Keratinocyte (primary cell): ENCODE results near the gene ZNF41. TPM values are rescaled to one million over a fixed set of nuclear protein-coding genes. Genes with fewer than 3 reads are reported as not detected.

Experiments
- DNase-seq: peaks from one replicate; pipeline ENCODE4 v3.0.0-alpha.2; 2011; ENCODE audit warnings: low read depth, missing footprints, low spot score
- FAIRE-seq: peaks from 2 replicates; lab custom pipeline; 2011; peaks lifted over from hg19 to GRCh38; lab: Jason Lieb, UNC
- H2AFZ ChIP-seq: 2 replicates; pipeline ENCODE4 v1.6.0; 2012; ENCODE audit warnings: low read length, control low read depth, inconsistent platforms; ENCODE audit not compliant: control insufficient read depth
- H3K27ac ChIP-seq: 2 replicates; pipeline ENCODE4 v1.5.1; 2011; ENCODE audit warnings: low read length; ENCODE audit not compliant: control insufficient read depth, insufficient read depth
- H3K27me3 ChIP-seq: 3 replicates; pipeline ENCODE4 v1.6.0; 2011; ENCODE audit warnings: low read length; ENCODE audit not compliant: control insufficient read depth, insufficient read depth; ENCODE audit errors: extremely low read depth
- H3K36me3 ChIP-seq, 2 experiments: 2 replicates in 1 of 2; 3 replicates in 1 of 2; pipeline ENCODE4 v1.5.1; 2011; ENCODE audit warnings: low read length in 2 of 2, mild to moderate bottlenecking in 1 of 2; ENCODE audit not compliant: control insufficient read depth in 2 of 2, insufficient read depth in 2 of 2; ENCODE audit errors: extremely low read depth in 1 of 2
- H3K4me1 ChIP-seq: 3 replicates; pipeline ENCODE4 v1.5.1; 2011; ENCODE audit warnings: low read length; ENCODE audit not compliant: control insufficient read depth, insufficient read depth; ENCODE audit errors: extremely low read depth
- H3K4me2 ChIP-seq: 3 replicates; pipeline ENCODE4 v1.6.0; 2011; ENCODE audit warnings: low read depth, low read length; ENCODE audit not compliant: control insufficient read depth, insufficient read depth; ENCODE audit errors: extremely low read depth
- H3K4me3 ChIP-seq, 3 experiments: fragments of 200-600 bp in 1 of 3; sonication (generic) in 1 of 3; 2 replicates in 2 of 3; 3 replicates in 1 of 3; pipeline ENCODE4 v1.5.1; 2011 to 2016; ENCODE audit warnings: low read length in 3 of 3, mild to moderate bottlenecking in 3 of 3, control low read depth in 2 of 3, inconsistent platforms in 1 of 3, low read depth in 1 of 3, mixed read lengths in 1 of 3, mixed run types in 1 of 3, moderate library complexity in 1 of 3; ENCODE audit not compliant: control insufficient read depth in 2 of 3, insufficient read depth in 2 of 3; ENCODE audit errors: extremely low read depth in 1 of 3
- H3K79me2 ChIP-seq: 2 replicates; pipeline ENCODE4 v1.6.0; 2012; ENCODE audit warnings: low read length; ENCODE audit not compliant: control insufficient read depth, insufficient read depth
- H3K9ac ChIP-seq: 3 replicates; pipeline ENCODE4 v1.6.0; 2011; ENCODE audit warnings: low read length; ENCODE audit not compliant: control insufficient read depth, insufficient read depth; ENCODE audit errors: extremely low read depth
- H3K9me1 ChIP-seq: 3 replicates; pipeline ENCODE4 v1.6.0; 2011; ENCODE audit warnings: low read length; ENCODE audit not compliant: control insufficient read depth, insufficient read depth; ENCODE audit errors: extremely low read depth
- H3K9me3 ChIP-seq: 2 replicates; pipeline ENCODE4 v1.5.1; 2012; ENCODE audit warnings: low read depth, low read length; ENCODE audit not compliant: control insufficient read depth
- H4K20me1 ChIP-seq: 3 replicates; pipeline ENCODE4 v1.6.0; 2011; ENCODE audit warnings: low read length; ENCODE audit not compliant: control insufficient read depth, insufficient read depth; ENCODE audit errors: extremely low read depth
- CTCF ChIP-seq, 3 experiments: IDR thresholded peaks in 1 of 3; conservative IDR thresholded peaks in 1 of 3; optimal IDR thresholded peaks in 1 of 3; 2 replicates in 2 of 3; 3 replicates in 1 of 3; pipeline versions ENCODE3 to v1.5.1; 2011; ENCODE audit warnings: low read length in 3 of 3, mild to moderate bottlenecking in 3 of 3, moderate library complexity in 2 of 3, control low read depth in 1 of 3, inconsistent platforms in 1 of 3; ENCODE audit not compliant: insufficient read depth in 2 of 3; ENCODE audit errors: extremely low read depth in 1 of 3
- EZH2 ChIP-seq: IDR thresholded peaks from one replicate; pipeline ENCODE4 v1.6.1; 2012; ENCODE audit warnings: inconsistent platforms, mild to moderate bottlenecking, low read length, moderate library complexity
- dilution Hi-C: fragments of 300-500 bp; cut with MboI; formaldehyde crosslinking; loops from one replicate; pipeline ENCODE4 v1.7.0; 2020; ENCODE audit warnings: low sequenced_read_pairs; ENCODE audit not compliant: extremely low pct_ligation_motif_present
- polyA plus RNA-seq, 5 experiments: library from polyadenylated mRNA; depleted of rRNA in 3 of 5; stranded (reverse) in 3 of 5; stranded (forward) in 1 of 5; unstranded in 1 of 5; fragments of >200 nt; gene quantifications; 1 replicate in 1 of 5; 2 replicates in 3 of 5; 3 replicates in 1 of 5; pipeline versions ENCODE4 v1.2.1 to v1.2.3, GENCODE V29; 2011 to 2012; ENCODE audit warnings: missing spikeins in 2 of 5, low read depth in 1 of 5, low replicate concordance in 1 of 5

The ZNF41 gene
- polyA plus RNA-seq, 1 donor (not counting 4 experiments of a cell fraction or from before 2014, with no cell fraction given): 5.0 TPM

GRCh38 chrX:47481160-47481559, 1.9 kb downstream of the ZNF41 start:
- H4K20me1 ChIP-seq: no peaks in the 10 kb centered on the region
- H3K27me3 ChIP-seq: no peaks in the 10 kb centered on the region
- H3K4me3 ChIP-seq: no peak overlapping the region
- peaks cover 2% of the 10 kb centered on the region for H3K4me1 ChIP-seq
- H2AFZ ChIP-seq: no peak overlapping the region
- no peaks in the 10 kb centered on the region for H3K9me1 ChIP-seq
- no peak overlapping the region for H3K27ac ChIP-seq
- H3K36me3 ChIP-seq: no peaks in the 10 kb centered on the region
- no peaks in the 10 kb centered on the region for H3K9me3 ChIP-seq
- peaks cover 21% of the 10 kb centered on the region for H3K79me2 ChIP-seq
- DNase-seq: no peak
- no peak for FAIRE-seq
- H3K4me2 ChIP-seq: no peak overlapping the region
- dilution Hi-C loops: no loop called here
- H3K9ac ChIP-seq: no peak overlapping the region
- no peak for TF ChIP-seq CTCF (optimal IDR thresholded peaks at IDR 0.05 in 1 of 3, IDR thresholded peaks at IDR 0.05 in 1 of 3, conservative IDR thresholded peaks at IDR 0.05 in 1 of 3; ENCODE audit: extremely low read depth in 1 of 3, insufficient read depth in 2 of 3, low read length in 3 of 3)
- TF ChIP-seq EZH2: no peak

- no peak overlapping the region for H3K4me3 ChIP-seq
- dilution Hi-C loops: no loop called here
- no peaks in the 10 kb centered on the region for H3K27me3 ChIP-seq
- FAIRE-seq: no peak
- H3K9me1 ChIP-seq: no peaks in the 10 kb centered on the region
- H3K9ac ChIP-seq: no peak overlapping the region
- no peaks in the 10 kb centered on the region for H4K20me1 ChIP-seq
- DNase-seq: no peak
- H3K36me3 ChIP-seq: no peaks in the 10 kb centered on the region
- H2AFZ ChIP-seq: no peak overlapping the region
- TF ChIP-seq EZH2 (no peak), CTCF (optimal IDR thresholded peaks at IDR 0.05 in 1 of 3, IDR thresholded peaks at IDR 0.05 in 1 of 3, conservative IDR thresholded peaks at IDR 0.05 in 1 of 3; ENCODE audit: extremely low read depth in 1 of 3, insufficient read depth in 2 of 3, low read length in 3 of 3) (no peak)
- H3K4me2 ChIP-seq: no peak overlapping the region
- H3K4me1 ChIP-seq: peaks cover 2% of the 10 kb centered on the region
- peaks cover 22% of the 10 kb centered on the region for H3K79me2 ChIP-seq
- no peak overlapping the region for H3K27ac ChIP-seq
- H3K9me3 ChIP-seq: no peaks in the 10 kb centered on the region
These were observed 2.4 kb downstream of the ZNF41 start for GRCh38 chrX:47480576-47480975.
